GM18909 (cell line): Measurements from ENCODE around the gene SCAANT1.

ENCODE experiments used
- ATAC-seq: cut with Tn5 transposase; IDR thresholded peaks from one replicate; pipeline ENCODE4 v1.9.1; 2021; ENCODE audit warnings: mild to moderate bottlenecking; ENCODE audit not compliant: unreplicated experiment, poor library complexity

SCAANT1 gene

DNA sequence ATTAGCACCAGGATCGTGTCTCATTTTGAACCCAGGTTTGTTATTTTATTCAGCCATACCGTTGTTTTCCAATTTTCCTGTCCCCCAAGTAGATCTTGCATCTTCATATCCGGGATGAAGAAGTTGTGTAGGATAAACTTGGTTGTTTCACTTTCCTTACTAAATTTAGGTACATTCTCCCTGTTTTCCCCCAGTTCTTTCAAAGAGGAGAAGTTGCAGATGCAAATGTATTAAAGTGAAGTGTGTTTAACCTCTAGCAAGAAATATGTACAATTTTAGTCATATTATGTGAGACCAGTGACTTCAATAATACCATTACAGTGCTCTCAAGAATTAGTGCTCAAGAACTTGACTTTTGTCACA lies 47.2 kb downstream of the SCAANT1 start:
- no peak for ATAC-seq

DNA sequence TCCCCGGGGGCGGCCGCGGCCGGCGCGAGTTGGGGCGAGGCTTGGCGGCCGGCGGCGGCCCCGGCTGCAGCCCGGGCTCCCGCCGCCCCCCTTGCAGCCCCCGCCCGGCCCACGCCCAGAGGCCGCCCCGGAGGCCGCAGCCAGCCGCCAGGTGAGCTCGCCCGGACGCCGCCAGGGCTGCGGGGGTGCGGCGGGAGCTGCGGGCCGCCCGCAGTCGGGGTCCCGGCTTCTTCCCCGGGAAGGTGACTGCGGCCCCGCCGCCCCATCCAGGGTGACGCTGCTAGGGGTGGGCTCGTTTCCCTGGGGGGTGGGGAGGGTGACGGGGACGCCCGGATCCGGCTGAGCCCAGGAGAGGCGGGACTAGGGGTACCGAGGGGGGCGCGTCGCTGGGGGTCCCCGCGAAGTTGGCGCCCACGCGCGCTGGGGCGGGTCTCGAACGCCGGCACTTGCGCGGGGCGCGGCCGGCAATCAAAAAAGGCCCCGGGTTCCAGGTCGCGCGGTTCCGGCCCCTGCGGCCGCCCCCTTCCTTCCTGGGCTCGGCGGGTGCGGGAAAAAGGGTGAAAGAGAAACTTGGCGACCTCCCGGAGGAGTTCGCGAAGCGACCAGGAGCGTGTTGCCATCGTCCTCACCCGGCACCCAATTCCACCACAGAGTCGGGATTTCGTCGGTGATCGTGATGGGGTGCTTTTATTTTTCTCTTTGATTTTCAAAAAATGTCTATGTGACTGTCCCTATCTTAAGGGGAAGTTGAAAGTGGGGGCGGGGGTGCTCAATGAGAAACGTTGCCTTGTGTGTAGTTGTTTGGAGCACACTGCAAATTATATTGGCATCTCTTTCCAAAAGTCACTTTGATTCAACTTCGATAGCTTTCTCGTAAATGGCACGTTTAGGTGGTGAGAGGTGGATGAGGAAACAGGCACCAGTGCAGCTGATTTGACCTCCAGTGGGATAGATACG lies 47.9 kb downstream of the SCAANT1 start:
- peak; percentile 55 for ATAC-seq

DNA sequence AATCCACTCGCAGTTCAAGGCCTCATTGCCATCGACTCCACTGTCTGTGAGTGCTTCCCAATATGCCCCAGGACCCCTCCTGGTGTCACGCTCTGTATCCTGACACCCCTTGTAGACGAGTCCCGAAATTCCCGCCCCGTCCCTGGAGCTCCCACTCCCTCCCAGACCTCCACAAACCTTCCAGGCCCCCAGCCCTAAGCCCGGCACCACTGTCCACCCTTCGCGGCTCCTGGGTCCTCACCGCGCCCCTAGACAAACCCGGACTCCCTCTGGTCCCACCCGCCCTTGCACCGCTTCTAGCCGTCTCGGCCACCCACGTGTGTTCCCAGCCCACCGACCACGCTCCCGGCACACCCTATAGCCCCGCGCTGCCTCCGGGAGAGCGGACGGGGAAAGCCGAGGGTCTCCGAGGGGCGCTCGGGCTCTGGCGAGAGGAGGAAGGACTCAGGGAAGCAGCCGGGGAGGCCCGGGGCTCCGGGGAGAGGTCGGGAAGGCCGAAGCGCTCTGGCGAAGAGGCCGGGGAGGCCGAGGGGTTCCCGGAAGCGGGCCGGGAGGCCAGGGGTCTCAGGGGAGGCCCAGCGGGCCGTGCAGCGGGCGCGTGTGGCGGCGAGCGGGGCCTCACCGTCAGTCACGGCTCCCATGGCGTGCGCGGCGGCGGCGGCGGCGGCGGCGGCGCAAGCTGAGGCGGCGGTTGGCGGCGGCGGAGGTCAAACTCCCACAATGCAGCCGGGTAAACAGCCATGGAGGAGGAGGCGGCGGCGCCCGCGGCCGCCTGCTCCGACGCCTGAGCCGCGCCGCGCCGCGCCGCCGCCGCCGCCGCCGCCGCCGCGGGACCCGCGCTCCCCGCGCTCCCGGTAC lies 48.8 kb downstream of the SCAANT1 start, which contains the start of the genes ATXN7 and THOC7:
ATXN7 (plus strand) TSS at position 718 of the 858 bp plus-strand sequence. CDS start 48,732 bp downstream, outside the sequence.
THOC7 (minus strand) TSS at position 656 of the 858 bp plus-strand sequence; CDS start at position 641, 15 bp downstream.
- ATAC-seq = peak; percentile 76

DNA sequence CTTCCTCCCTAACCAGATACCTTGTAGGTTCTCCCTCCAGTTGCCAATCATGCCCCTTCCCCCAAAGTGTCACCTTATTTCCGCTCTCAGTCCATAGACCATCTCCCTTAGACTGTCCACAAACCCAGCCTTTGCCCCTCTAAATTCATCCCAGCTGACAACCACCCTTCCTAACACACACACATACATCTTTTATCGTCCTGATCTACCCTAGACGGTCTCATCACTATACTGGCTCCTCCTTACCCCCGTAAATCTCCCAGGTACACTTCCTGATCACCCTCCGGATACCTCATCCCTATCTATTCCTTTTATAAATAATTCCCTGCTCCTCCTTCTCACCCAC lies 49.4 kb downstream of the SCAANT1 start:
- peak; percentile 3 for ATAC-seq
